Naive thymus-derived CD4-positive, alpha-beta T cell (primary cell): ENCODE results near the gene CD70. TPM values are rescaled to one million over a fixed set of nuclear protein-coding genes. Genes with fewer than 3 reads are reported as not detected.
A peak's percentile ranks its signal among the peaks of the same experiment; 100 is the strongest.

ENCODE experiments used
- ATAC-seq: fragments of 150-1000 bp; cut with Tn5 transposase; 2 replicates; pipeline ENCODE4 v1.10.0; 2021; ENCODE audit warnings: mild to moderate bottlenecking, moderate library complexity
- CTCF ChIA-PET: fragments of 350-600 bp; sonication (Branson Sonifier 250); formaldehyde crosslinking; loops from one replicate; lab custom pipeline; 2021; ENCODE audit warnings: antibody characterized with exemption; lab: Charles Lee
- POLR2A ChIA-PET: fragments of 350-600 bp; sonication (Branson Sonifier 250); formaldehyde crosslinking; loops from one replicate; lab custom pipeline; 2021; ENCODE audit warnings: antibody characterized with exemption, inconsistent platforms; lab: Charles Lee
- DNase-seq, 9 donors: peaks; one replicate each; pipeline versions ENCODE4 v3.0.0 to v3.0.0-alpha.2; 2020 to 2022; ENCODE audit warnings: mixed read lengths in 1 of 9
- H3K27ac ChIP-seq: one replicate; pipeline ENCODE4 v1.7.0; 2013; ENCODE audit warnings: mild to moderate bottlenecking, low read depth, low read length, moderate library complexity
- H3K27me3 ChIP-seq, 2 donors: one replicate each; pipeline ENCODE4 v1.7.0; 2013; ENCODE audit warnings: low read length in 2 of 2, mild to moderate bottlenecking in 2 of 2, moderate library complexity in 2 of 2; ENCODE audit not compliant: control insufficient read depth in 2 of 2, insufficient read depth in 2 of 2
- H3K36me3 ChIP-seq, 3 experiments: 1 replicate in 2 of 3; 2 replicates in 1 of 3; pipeline ENCODE4 v1.7.0; 2013; ENCODE audit warnings: low read length in 3 of 3, mild to moderate bottlenecking in 3 of 3, moderate library complexity in 1 of 3; ENCODE audit not compliant: insufficient read depth in 3 of 3, control insufficient read depth in 2 of 3
- H3K4me1 ChIP-seq, 2 donors: one replicate each; pipeline ENCODE4 v1.7.0; 2013; ENCODE audit warnings: low read length in 2 of 2, mild to moderate bottlenecking in 2 of 2, moderate library complexity in 1 of 2; ENCODE audit not compliant: control insufficient read depth in 2 of 2, insufficient read depth in 2 of 2
- H3K4me3 ChIP-seq: 2 replicates; pipeline ENCODE4 v1.7.0; 2013; ENCODE audit warnings: mild to moderate bottlenecking, low read length
- H3K9me3 ChIP-seq, 3 experiments: 1 replicate in 2 of 3; 2 replicates in 1 of 3; pipeline ENCODE4 v1.7.0; 2013; ENCODE audit warnings: low read length in 3 of 3; ENCODE audit not compliant: control insufficient read depth in 2 of 3
- H3K27ac Mint-ChIP-seq, 9 donors: one replicate each; pipeline ENCODE4 v1.8.0; 2020 to 2022; ENCODE audit warnings: mixed read lengths in 9 of 9, mild to moderate bottlenecking in 8 of 9, moderate library complexity in 5 of 9, inconsistent platforms in 2 of 9
- H3K27me3 Mint-ChIP-seq, 5 donors: one replicate each; pipeline ENCODE4 v1.8.0; 2021 to 2022; ENCODE audit warnings: mixed read lengths in 5 of 5, mild to moderate bottlenecking in 1 of 5
- H3K36me3 Mint-ChIP-seq, 5 donors: one replicate each; pipeline ENCODE4 v1.8.0; 2020 to 2022; ENCODE audit warnings: mixed read lengths in 5 of 5, mild to moderate bottlenecking in 3 of 5, inconsistent platforms in 1 of 5
- H3K4me1 Mint-ChIP-seq, 7 donors: one replicate each; pipeline ENCODE4 v1.8.0; 2020 to 2022; ENCODE audit warnings: mixed read lengths in 7 of 7, mild to moderate bottlenecking in 3 of 7, inconsistent platforms in 1 of 7
- H3K4me3 Mint-ChIP-seq, 10 donors: one replicate each; pipeline ENCODE4 v1.8.0; 2020 to 2022; ENCODE audit warnings: mild to moderate bottlenecking in 10 of 10, mixed read lengths in 10 of 10, moderate library complexity in 6 of 10, inconsistent platforms in 2 of 10
- H3K9me3 Mint-ChIP-seq, 11 donors: one replicate each; pipeline ENCODE4 v1.8.0; 2020 to 2022; ENCODE audit warnings: mixed read lengths in 11 of 11, mild to moderate bottlenecking in 4 of 11, inconsistent platforms in 1 of 11, moderate library complexity in 1 of 11
- intact Hi-C, 2 donors: fragments of 100-400 bp; cut with micrococcal nuclease; formaldehyde crosslinking; loops; one replicate each; pipeline ENCODE4 v1.15.1; 2023
- polyA plus RNA-seq, 2 donors: library from polyadenylated mRNA; unstranded; fragments of 300-500 nt; fragmentation: Illumina TruSeq; gene quantifications; one replicate each; pipeline ENCODE4 v1.2.3, GENCODE V29; 2021
- total RNA-seq, 6 experiments: library from RNA in 5 of 6; stranded (reverse) in 5 of 6; gene quantifications; 1 replicate in 5 of 6; 2 replicates in 1 of 6; pipeline ENCODE4 v1.2.3 and lab custom pipeline; 2021 to 2026

Gene CD70
- total and polyA plus RNA-seq, 7 experiments from 2014 or later, result 1.2 to 39.6 TPM; not detected in 5

DNA sequence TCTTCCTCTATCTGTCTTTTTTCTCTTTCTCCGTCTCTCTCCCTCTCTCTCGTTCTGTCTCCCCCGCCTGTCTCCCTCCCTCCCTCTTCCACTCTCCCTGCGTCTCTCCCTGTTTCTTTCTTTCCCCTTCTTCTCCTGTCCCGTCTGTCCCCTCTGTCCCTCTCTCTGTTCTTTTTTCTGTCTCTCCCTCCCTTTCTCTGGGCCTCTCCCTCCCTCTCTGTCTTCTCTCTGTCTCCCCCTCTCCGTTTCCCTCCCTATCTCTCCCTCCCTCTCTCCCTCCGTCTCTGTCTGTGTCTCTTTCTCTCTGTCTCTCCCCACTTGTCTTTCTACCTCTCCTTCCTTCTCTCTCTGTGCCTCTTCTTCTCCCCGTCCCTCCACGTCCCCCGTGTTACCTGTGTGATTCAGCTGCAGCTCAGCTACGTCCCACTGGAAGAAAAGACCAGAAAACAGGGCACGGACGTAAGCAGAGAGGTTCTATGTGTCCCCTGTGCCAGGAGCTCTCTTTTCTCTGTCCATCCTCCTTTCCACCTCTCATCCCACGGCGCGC lies 1.2 kb downstream of the CD70 start:
- DNase-seq, result no peak
- Histone ChIP-seq H3K4me1 (peaks cover 30 to 46% of the 10 kb centered on the region in 2 donors), H3K9me3 (no peaks in the 10 kb centered on the region), H3K4me3 (peak overlapping the region; percentile 56), H3K36me3 (no peaks in the 10 kb centered on the region), H3K27ac (no peak overlapping the region), H3K27me3 (peaks cover 0 to 20% of the 10 kb centered on the region in 2 donors)
- intact Hi-C loops, result loop anchor here (2.0 to 5.0 kb wide), 5 partner anchors 37 to 147 kb away; partner anchors contain the start of genes TNFSF9 (in 2 of the 2) and GPR108 (in 1 of the 2)
- Mint-ChIP-seq H3K27me3 (peaks cover 46 to 71% (median 66%) of the 10 kb centered on the region in 5 donors), H3K36me3 (peaks cover 0 to 22% (median 0%) of the 10 kb centered on the region in 5 donors), H3K4me1 (peaks cover 40 to 61% (median 47%) of the 10 kb centered on the region in 7 donors), H3K4me3 (peak overlapping the region; percentile 12 to 93 (median 78)), H3K9me3 (no peaks in the 10 kb centered on the region), H3K27ac (peak overlapping the region in 1 of 9 donors; percentile 83)
- ATAC-seq, result no peak
- ChIA-PET POLR2A (no interaction called here), CTCF (no interaction called here)

DNA sequence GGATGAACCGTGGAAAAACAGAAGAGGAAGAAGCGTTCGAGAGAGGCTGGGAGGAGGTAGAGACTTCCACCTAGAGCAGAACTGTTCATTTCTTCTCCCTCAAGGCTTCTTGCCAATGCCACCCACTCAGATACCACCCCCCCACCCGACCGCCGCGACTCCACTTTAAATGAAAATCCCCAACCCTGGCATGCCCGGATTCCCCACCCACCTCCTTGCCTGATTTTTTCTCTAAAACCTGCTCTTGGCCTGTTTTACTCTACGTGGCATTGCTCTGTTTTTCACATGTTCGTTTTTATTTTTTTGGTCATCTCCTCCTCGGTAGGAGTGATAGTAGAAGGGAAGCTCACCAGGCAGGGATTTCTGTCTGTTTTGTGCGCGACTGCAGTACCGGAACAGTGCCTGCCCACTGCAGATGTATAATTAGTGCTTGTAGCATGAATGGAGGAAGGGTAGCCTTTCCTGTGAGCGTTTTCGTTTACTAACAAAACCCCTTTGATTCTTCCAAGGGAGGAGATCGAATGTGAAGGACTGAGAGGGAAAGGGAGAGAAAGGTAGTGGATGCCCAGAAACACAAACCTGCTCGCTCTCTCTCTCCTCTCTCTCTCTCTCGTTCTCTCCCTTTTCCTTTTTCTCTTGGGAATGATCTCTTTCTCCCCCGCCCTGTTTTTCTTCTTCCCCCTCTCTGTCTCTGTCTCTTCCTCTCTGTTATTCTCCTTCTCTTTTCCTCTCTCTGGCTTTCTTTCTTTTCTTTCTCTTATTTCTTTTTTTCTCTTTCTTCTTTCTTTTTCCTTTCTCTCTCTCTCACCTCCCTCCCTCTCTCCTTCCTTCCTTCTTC lies 2.2 kb downstream of the CD70 start:
- H3K27ac ChIP-seq, result no peak overlapping the region
- peaks cover 30 to 46% of the 10 kb centered on the region in 2 donors for H3K4me1 ChIP-seq
- ChIA-PET POLR2A (no interaction called here), CTCF (no interaction called here)
- peak in 1 of 9 donors; percentile 13 for DNase-seq
- peak overlapping the region; percentile 31 to 93 (median 80) for H3K4me3 Mint-ChIP-seq
- H3K36me3 ChIP-seq, result no peaks in the 10 kb centered on the region
- intact Hi-C loops, result loop anchor here in 1 of 2 donors (5.0 kb wide), 2 partner anchors 56 to 71 kb away; partner anchors contain the start of gene TNFSF9
- no peaks in the 10 kb centered on the region for H3K9me3 Mint-ChIP-seq
- no peak for ATAC-seq
- peaks cover 40 to 57% (median 47%) of the 10 kb centered on the region in 7 donors for H3K4me1 Mint-ChIP-seq
- H3K4me3 ChIP-seq, result peak overlapping the region; percentile 8
- peaks cover 0 to 20% of the 10 kb centered on the region in 2 donors for H3K27me3 ChIP-seq
- H3K27me3 Mint-ChIP-seq, result peaks cover 46 to 65% (median 64%) of the 10 kb centered on the region in 5 donors
- H3K9me3 ChIP-seq, result no peaks in the 10 kb centered on the region
- H3K27ac Mint-ChIP-seq, result peak overlapping the region in 1 of 9 donors; percentile 66
- peaks cover 0 to 22% (median 0%) of the 10 kb centered on the region in 5 donors for H3K36me3 Mint-ChIP-seq

GRCh38 chr19:6587998-6588507 lies 2.9 kb downstream of the CD70 start:
- Mint-ChIP-seq H3K36me3 (peaks cover 0 to 22% (median 0%) of the 10 kb centered on the region in 5 donors), H3K9me3 (no peaks in the 10 kb centered on the region), H3K27ac (peak overlapping the region in 1 of 9 donors; percentile 66), H3K4me1 (peaks cover 40 to 54% (median 47%) of the 10 kb centered on the region in 7 donors), H3K4me3 (peak overlapping the region; percentile 31 to 93 (median 80)), H3K27me3 (peaks cover 46 to 65% (median 59%) of the 10 kb centered on the region in 5 donors)
- ChIA-PET CTCF (no interaction called here), POLR2A (interaction anchor here (0.6 to 1.2 kb wide), 2 partner anchors 30 to 294 kb away, joined by 3 to 5 read pairs; no protein-coding TSS in a partner anchor)
- H3K27me3 ChIP-seq, result peaks cover 0 to 20% of the 10 kb centered on the region in 2 donors
- no peak for ATAC-seq
- no peak for DNase-seq
- no peaks in the 10 kb centered on the region for H3K9me3 ChIP-seq
- H3K36me3 ChIP-seq, result no peaks in the 10 kb centered on the region
- H3K4me3 ChIP-seq, result no peak overlapping the region
- intact Hi-C loops, result loop anchor here in 1 of 2 donors (5.0 kb wide), 2 partner anchors 56 to 71 kb away; partner anchors contain the start of gene TNFSF9
- no peak overlapping the region for H3K27ac ChIP-seq
- peaks cover 30 to 46% of the 10 kb centered on the region in 2 donors for H3K4me1 ChIP-seq

- peaks cover 30 to 46% of the 10 kb centered on the region in 2 donors for H3K4me1 ChIP-seq
- POLR2A ChIA-PET, result interaction anchor here (0.6 to 1.2 kb wide), 2 partner anchors 31 to 294 kb away, joined by 3 to 5 read pairs; no protein-coding TSS in a partner anchor
- peaks cover 0 to 20% of the 10 kb centered on the region in 2 donors for H3K27me3 ChIP-seq
- Mint-ChIP-seq H3K27me3 (peaks cover 46 to 60% (median 54%) of the 10 kb centered on the region in 5 donors), H3K36me3 (peaks cover 0 to 22% (median 0%) of the 10 kb centered on the region in 5 donors), H3K4me3 (peak overlapping the region; percentile 70 to 93 (median 80)), H3K4me1 (peaks cover 40 to 54% (median 47%) of the 10 kb centered on the region in 7 donors), H3K9me3 (no peaks in the 10 kb centered on the region), H3K27ac (peak overlapping the region in 1 of 9 donors; percentile 43)
- H3K4me3 ChIP-seq, result peak overlapping the region; percentile 54
- intact Hi-C loops, result loop anchor here in 1 of 2 donors (5.0 kb wide), 2 partner anchors 55 to 70 kb away; partner anchors contain the start of gene TNFSF9
- DNase-seq (no peak), ATAC-seq (peak; percentile 56)
- no peaks in the 10 kb centered on the region for H3K9me3 ChIP-seq
- H3K36me3 ChIP-seq, result no peaks in the 10 kb centered on the region
- CTCF ChIA-PET, result interaction anchor here (0.5 kb wide), 1 partner anchor 564 kb away, joined by 3 read pairs; no protein-coding TSS in a partner anchor
- no peak overlapping the region for H3K27ac ChIP-seq
Observed at GRCh38 chr19:6587093-6587820, 3.7 kb downstream of the CD70 start.

- peaks cover 0 to 22% (median 0%) of the 10 kb centered on the region in 5 donors for H3K36me3 Mint-ChIP-seq
- Histone ChIP-seq H3K4me1 (peaks cover 30 to 46% of the 10 kb centered on the region in 2 donors), H3K27ac (no peak overlapping the region), H3K9me3 (no peaks in the 10 kb centered on the region), H3K4me3 (peak overlapping the region; percentile 54), H3K27me3 (peaks cover 0 to 20% of the 10 kb centered on the region in 2 donors), H3K36me3 (no peaks in the 10 kb centered on the region)
- H3K4me1 Mint-ChIP-seq, result peaks cover 40 to 54% (median 47%) of the 10 kb centered on the region in 7 donors
- ChIA-PET CTCF (interaction anchor here (0.5 to 0.7 kb wide), 2 partner anchors 35 to 564 kb away, joined by 3 to 5 read pairs; no protein-coding TSS in a partner anchor), POLR2A (no interaction called here)
- peak overlapping the region; percentile 70 to 93 (median 80) for H3K4me3 Mint-ChIP-seq
- peaks cover 46 to 60% (median 54%) of the 10 kb centered on the region in 5 donors for H3K27me3 Mint-ChIP-seq
- H3K27ac Mint-ChIP-seq, result peak overlapping the region in 1 of 9 donors; percentile 43
- DNase-seq, result no peak
- ATAC-seq, result no peak
- intact Hi-C loops, result loop anchor here in 1 of 2 donors (5.0 kb wide), 2 partner anchors 54 to 69 kb away; partner anchors contain the start of gene TNFSF9
- no peaks in the 10 kb centered on the region for H3K9me3 Mint-ChIP-seq
Observed at GRCh38 chr19:6586726-6587092, 4.2 kb downstream of the CD70 start.
